Measurements from ENCODE around the gene APOBEC4. TPM values are rescaled to one million over a fixed set of nuclear protein-coding genes. Genes with fewer than 3 reads are reported as not detected.

APOBEC4 gene
- total RNA-seq, 1 donor = not detected

GRCh38 chr1:183638649-183639387 lies 14.3 kb downstream of the APOBEC4 start:
- H3K36me3 ChIP-seq (ENCODE audit: insufficient read depth, low read length) = no peaks in the 10 kb centered on the region
- H3K4me1 ChIP-seq (ENCODE audit: insufficient read depth, low read length) = peaks cover 9% of the 10 kb centered on the region
- no peak for TF ChIP-seq CTCF (IDR thresholded peaks at IDR 0.05; ENCODE audit: extremely low read depth, low read depth, low read length)
- no peak overlapping the region for H3K27ac ChIP-seq (ENCODE audit: low read depth, low read length)
- no peak overlapping the region for H2AFZ ChIP-seq (ENCODE audit: low read length)
- peaks cover 34% of the 10 kb centered on the region for H3K79me2 ChIP-seq (ENCODE audit: insufficient read depth, low read length)
- no peaks in the 10 kb centered on the region for H3K27me3 ChIP-seq (ENCODE audit: insufficient read depth, low read length)
- no peak overlapping the region for H3K4me2 ChIP-seq (ENCODE audit: insufficient read depth, low read length)
- H3K9me3 ChIP-seq (ENCODE audit: low read depth, low read length) = no peaks in the 10 kb centered on the region
- H3K4me3 ChIP-seq (ENCODE audit: insufficient read depth, low read length) = no peak overlapping the region
- H4K20me1 ChIP-seq (ENCODE audit: insufficient read depth, low read length) = no peaks in the 10 kb centered on the region
- no peak for DNase-seq (ENCODE audit: insufficient read length, low spot score, missing footprints)

GRCh38 chr1:183636783-183637182 lies 16.3 kb downstream of the APOBEC4 start:
- no peak for DNase-seq (ENCODE audit: insufficient read length, low spot score, missing footprints)
- peaks cover 53% of the 10 kb centered on the region for H3K79me2 ChIP-seq (ENCODE audit: insufficient read depth, low read length)
- TF ChIP-seq CTCF (IDR thresholded peaks at IDR 0.05; ENCODE audit: extremely low read depth, low read depth, low read length) = no peak

DNA sequence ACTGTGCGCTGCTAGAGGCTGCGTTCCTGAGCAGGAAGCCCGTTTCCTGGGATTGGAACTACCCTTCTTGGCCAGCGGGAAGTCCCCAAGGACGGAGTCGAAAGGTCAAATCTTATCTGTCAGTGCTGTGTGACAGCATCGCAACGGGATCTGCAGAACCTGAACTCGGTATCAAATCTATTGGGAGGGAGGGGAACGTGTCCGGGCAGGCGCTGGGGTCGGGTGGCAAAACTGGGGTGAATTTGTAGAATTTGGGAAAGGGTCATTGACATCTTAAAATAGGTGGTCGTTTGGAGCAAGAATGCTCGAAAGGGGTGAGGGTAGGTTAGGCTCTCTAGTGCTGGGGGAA lies 16.8 kb downstream of the APOBEC4 start:
- H3K79me2 ChIP-seq (ENCODE audit: insufficient read depth, low read length) = peaks cover 54% of the 10 kb centered on the region

More at GRCh38 chr1:183636783-183637182, 16.3 kb downstream of the APOBEC4 start:
- Histone ChIP-seq H3K4me2 (ENCODE audit: insufficient read depth, low read length) (peak overlapping the region; percentile 95), H3K27me3 (ENCODE audit: insufficient read depth, low read length) (no peaks in the 10 kb centered on the region), H4K20me1 (ENCODE audit: insufficient read depth, low read length) (peaks cover 10% of the 10 kb centered on the region), H2AFZ (ENCODE audit: low read length) (peak overlapping the region; percentile 99), H3K4me1 (ENCODE audit: insufficient read depth, low read length) (peaks cover 24% of the 10 kb centered on the region), H3K9me3 (ENCODE audit: low read depth, low read length) (no peaks in the 10 kb centered on the region), H3K36me3 (ENCODE audit: insufficient read depth, low read length) (peaks cover 6% of the 10 kb centered on the region), H3K27ac (ENCODE audit: low read depth, low read length) (no peak overlapping the region), H3K4me3 (ENCODE audit: insufficient read depth, low read length) (peak overlapping the region; percentile 93)

More for the DNA sequence above, 16.8 kb downstream of the APOBEC4 start:
- peak overlapping the region; percentile 99 for H2AFZ ChIP-seq (ENCODE audit: low read length)
- H3K4me3 ChIP-seq (ENCODE audit: insufficient read depth, low read length) = peak overlapping the region; percentile 93
- TF ChIP-seq CTCF (IDR thresholded peaks at IDR 0.05; ENCODE audit: extremely low read depth, low read depth, low read length) = no peak
- H3K9me3 ChIP-seq (ENCODE audit: low read depth, low read length) = no peaks in the 10 kb centered on the region
- H3K4me1 ChIP-seq (ENCODE audit: insufficient read depth, low read length) = peaks cover 29% of the 10 kb centered on the region
- H4K20me1 ChIP-seq (ENCODE audit: insufficient read depth, low read length) = peaks cover 12% of the 10 kb centered on the region
- peaks cover 9% of the 10 kb centered on the region for H3K36me3 ChIP-seq (ENCODE audit: insufficient read depth, low read length)
- H3K27ac ChIP-seq (ENCODE audit: low read depth, low read length) = peak overlapping the region; percentile 46
- no peaks in the 10 kb centered on the region for H3K27me3 ChIP-seq (ENCODE audit: insufficient read depth, low read length)
- DNase-seq (ENCODE audit: insufficient read length, low spot score, missing footprints) = no peak
- peak overlapping the region; percentile 95 for H3K4me2 ChIP-seq (ENCODE audit: insufficient read depth, low read length)

Data from osteoblast (primary cell).